NAMALWA (cell line): ENCODE measurements around the gene BMP10.

ENCODE experiments used
- DNase-seq: peaks from one replicate; pipeline ENCODE4 v3.0.0-alpha.2; 2015; ENCODE audit warnings: low spot score

BMP10 gene

DNA sequence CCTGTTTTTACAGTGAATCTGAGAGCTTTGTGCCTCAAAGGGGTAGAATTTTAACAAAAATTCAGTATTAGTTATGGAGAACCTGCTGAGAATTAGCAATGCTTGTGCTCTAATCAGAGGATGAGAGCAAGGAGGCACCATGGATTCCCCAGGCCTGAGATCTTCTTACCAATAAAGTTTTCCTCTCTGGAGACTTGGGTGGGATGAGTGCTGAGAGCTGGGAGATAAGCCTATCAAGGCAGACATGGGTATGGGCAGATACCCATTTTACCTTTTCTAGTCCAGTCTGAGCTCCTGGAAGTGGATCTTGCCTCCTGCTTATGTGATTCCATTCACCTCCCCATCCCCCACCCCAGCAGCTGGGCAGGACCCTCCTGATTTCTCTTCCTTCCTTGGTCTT is 53.9 kb downstream of the BMP10 start:
- no peak for DNase-seq
